ENCODE data around the gene ST6GAL1. TPM values are rescaled to one million over a fixed set of nuclear protein-coding genes. Genes with fewer than 3 reads are reported as not detected.

Gene ST6GAL1
- total RNA-seq, 1 experiment from 2014 or later: 25.6 TPM

DNA sequence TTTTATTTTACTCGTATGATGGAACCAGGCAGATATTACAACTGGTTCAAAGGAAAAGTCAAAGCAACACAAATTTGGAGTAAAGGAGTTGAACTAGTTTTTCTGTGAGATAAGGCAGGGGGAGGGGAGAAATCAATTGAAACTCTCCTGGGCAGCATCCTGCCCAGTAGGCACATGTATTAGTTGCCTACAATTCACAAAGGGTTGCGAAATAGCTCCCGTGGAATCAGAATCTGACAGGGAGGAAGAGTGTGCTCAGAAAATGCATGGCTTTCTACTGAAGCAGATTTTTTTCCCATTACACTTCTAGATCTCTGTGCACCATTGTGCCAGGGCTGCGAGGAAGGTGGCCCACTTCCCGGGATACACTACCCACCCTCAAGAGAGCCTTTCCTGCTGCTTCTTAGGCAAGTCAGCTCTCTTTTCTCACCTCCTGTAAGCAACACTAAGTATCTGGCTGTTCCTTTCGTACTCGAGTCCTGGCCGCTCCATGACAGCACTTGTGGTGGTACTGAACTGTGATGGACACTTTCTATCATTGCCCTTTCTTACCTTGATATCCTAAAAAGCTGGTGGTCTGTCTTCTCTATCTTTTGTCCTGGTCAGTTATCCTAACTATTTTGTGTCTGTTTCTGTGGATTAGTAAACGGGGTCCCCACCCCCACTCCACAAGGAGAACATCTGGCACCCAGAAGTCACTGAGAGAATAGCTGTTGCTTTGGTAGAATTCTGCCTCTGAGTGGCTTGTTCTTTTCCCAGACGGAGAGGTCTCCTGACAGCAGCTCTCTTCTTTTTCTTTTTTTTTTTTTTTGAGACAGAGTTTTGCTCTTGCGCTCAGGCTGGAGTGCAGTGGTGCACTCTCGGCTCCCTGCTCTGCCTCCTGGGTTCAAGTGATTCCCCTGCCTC is 134.1 kb downstream of the ST6GAL1 start:
- H3K27me3 ChIP-seq (ENCODE audit: insufficient read depth, low read depth): no peaks in the 10 kb centered on the region
- peak overlapping the region; percentile 42; the same call in 1 of the 2 replicates for H3K4me3 ChIP-seq
- 0 out of 2 replicates have a peak, but pooled peaks cover 4% of the 10 kb centered on the region for H3K79me2 ChIP-seq (ENCODE audit: low read depth)
- H3K27ac ChIP-seq: peak overlapping the region; percentile 95
- no peak for TF ChIP-seq EZH2 (IDR thresholded peaks at IDR 0.05; ENCODE audit: low read depth)
- TF ChIP-seq, protein P1, sequence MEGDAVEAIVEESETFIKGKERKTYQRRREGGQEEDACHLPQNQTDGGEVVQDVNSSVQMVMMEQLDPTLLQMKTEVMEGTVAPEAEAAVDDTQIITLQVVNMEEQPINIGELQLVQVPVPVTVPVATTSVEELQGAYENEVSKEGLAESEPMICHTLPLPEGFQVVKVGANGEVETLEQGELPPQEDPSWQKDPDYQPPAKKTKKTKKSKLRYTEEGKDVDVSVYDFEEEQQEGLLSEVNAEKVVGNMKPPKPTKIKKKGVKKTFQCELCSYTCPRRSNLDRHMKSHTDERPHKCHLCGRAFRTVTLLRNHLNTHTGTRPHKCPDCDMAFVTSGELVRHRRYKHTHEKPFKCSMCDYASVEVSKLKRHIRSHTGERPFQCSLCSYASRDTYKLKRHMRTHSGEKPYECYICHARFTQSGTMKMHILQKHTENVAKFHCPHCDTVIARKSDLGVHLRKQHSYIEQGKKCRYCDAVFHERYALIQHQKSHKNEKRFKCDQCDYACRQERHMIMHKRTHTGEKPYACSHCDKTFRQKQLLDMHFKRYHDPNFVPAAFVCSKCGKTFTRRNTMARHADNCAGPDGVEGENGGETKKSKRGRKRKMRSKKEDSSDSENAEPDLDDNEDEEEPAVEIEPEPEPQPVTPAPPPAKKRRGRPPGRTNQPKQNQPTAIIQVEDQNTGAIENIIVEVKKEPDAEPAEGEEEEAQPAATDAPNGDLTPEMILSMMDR (conservative IDR thresholded peaks at IDR 0.05): no peak; the same call in 1 of the 2 replicates
- ChIA-PET POLR2A (ENCODE audit: unreplicated experiment) (interaction anchor here (0.6 kb wide), 1 partner anchor 14 kb away, joined by 12 read pairs; no protein-coding TSS in a partner anchor), CTCF (interaction anchor here (0.6 to 1.1 kb wide), 4 partner anchors 71 to 215 kb away, joined by 3 to 5 read pairs (median 4); no protein-coding TSS in a partner anchor)
- no peaks in the 10 kb centered on the region; the same call in 1 of the 2 replicates for H3K9me2 ChIP-seq (ENCODE audit: insufficient read depth)
- 0 out of 2 replicates have a peak, but pooled peaks cover under 1% of the 10 kb centered on the region for H3K9me3 ChIP-seq (ENCODE audit: insufficient read depth, low read depth)
- peaks cover 55% of the 10 kb centered on the region for H3K4me1 ChIP-seq (replicated peaks; ENCODE audit: insufficient read depth)
- peak overlapping the region; percentile 20; the same call in 1 of the 2 replicates for H2AFZ ChIP-seq
- peak; percentile 64 to 93 for DNase-seq
- no peaks in the 10 kb centered on the region for H3K36me3 ChIP-seq (ENCODE audit: low read depth)
- H4K20me1 ChIP-seq (ENCODE audit: insufficient read depth): no peaks in the 10 kb centered on the region
- H3K4me2 ChIP-seq: peak overlapping the region; percentile 74
- peaks cover 47% of the 10 kb centered on the region for H3F3A ChIP-seq (ENCODE audit: insufficient read depth, low read depth)
- intact Hi-C loops (cut with micrococcal nuclease; ENCODE audit: unreplicated experiment): loop anchor here (2.0 to 5.0 kb wide), 4 partner anchors 48 to 237 kb away; no protein-coding TSS in a partner anchor
- TSS peak; percentile 29 for BruUV-seq (replicated peaks)

DNA sequence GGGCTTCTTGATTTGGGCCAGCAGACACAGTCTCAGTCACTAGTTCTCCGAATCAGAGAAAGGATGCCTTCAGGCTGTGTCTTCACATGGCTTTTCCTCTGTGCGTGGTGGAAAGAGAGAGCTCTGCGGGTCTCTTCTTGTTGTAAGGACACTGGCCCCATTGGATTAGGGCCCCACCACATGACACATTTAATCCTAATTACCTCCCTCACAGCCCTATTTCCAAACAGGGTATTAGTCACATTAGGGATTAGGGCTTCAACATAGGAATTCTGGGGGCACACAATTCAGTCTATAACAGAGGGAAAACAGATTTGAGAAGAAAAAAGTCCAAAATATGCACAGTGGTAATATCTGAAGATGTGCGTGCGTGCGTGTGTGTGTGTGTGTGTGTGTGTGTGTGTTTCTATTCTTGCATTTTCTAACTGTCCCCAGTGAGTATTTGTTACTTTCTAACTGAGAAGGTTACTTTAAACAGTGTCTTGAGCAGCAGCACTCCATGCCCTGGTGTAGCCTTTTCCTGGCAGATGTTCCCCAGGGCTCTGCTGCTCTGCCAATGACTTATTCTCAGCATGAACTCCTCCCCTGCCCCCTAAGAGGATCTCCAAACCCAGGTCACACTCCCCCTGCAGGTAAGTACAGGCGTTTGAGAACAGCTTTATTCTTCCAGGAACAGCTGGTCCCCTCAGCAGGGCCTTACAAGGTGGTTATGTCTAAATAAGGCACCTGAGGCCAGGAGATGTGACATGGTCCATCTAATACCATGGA is 136.1 kb downstream of the ST6GAL1 start:
- ChIA-PET CTCF (interaction anchor here (0.6 to 0.8 kb wide), 3 partner anchors 44 to 1886 kb away, joined by 4 to 17 read pairs (median 11); no protein-coding TSS in a partner anchor), POLR2A (ENCODE audit: unreplicated experiment) (interaction anchor here (0.6 kb wide), 1 partner anchor 1153 kb away, joined by 10 read pairs; no protein-coding TSS in a partner anchor)
- no peaks in the 10 kb centered on the region for H3K36me3 ChIP-seq (ENCODE audit: low read depth)
- H2AFZ ChIP-seq: no peak overlapping the region
- BruUV-seq (replicated peaks): no TSS peak
- no peaks in the 10 kb centered on the region for H4K20me1 ChIP-seq (ENCODE audit: insufficient read depth)
- intact Hi-C loops (cut with micrococcal nuclease; ENCODE audit: unreplicated experiment): no loop called here
- H3K9me2 ChIP-seq (ENCODE audit: insufficient read depth): no peaks in the 10 kb centered on the region; the same call in 1 of the 2 replicates
- peak; percentile 23 to 60 for DNase-seq
- no peaks in the 10 kb centered on the region for H3K27me3 ChIP-seq (ENCODE audit: insufficient read depth, low read depth)
- no peak overlapping the region for H3K4me2 ChIP-seq
- H3K27ac ChIP-seq: no peak overlapping the region
- H3K79me2 ChIP-seq (ENCODE audit: low read depth): no peaks in the 10 kb centered on the region
- no peak overlapping the region for H3K4me3 ChIP-seq
- H3F3A ChIP-seq (ENCODE audit: insufficient read depth, low read depth): peaks cover 47% of the 10 kb centered on the region
- H3K4me1 ChIP-seq (replicated peaks; ENCODE audit: insufficient read depth): peaks cover 49% of the 10 kb centered on the region
- peaks cover 6% of the 10 kb centered on the region; the same call in 1 of the 2 replicates for H3K9me3 ChIP-seq (ENCODE audit: insufficient read depth, low read depth)
- TF ChIP-seq EZH2 (IDR thresholded peaks at IDR 0.05; ENCODE audit: low read depth): no peak
- TF ChIP-seq, protein P1 (conservative IDR thresholded peaks at IDR 0.05): peak; percentile 42; the same call in 1 of the 2 replicates

DNA sequence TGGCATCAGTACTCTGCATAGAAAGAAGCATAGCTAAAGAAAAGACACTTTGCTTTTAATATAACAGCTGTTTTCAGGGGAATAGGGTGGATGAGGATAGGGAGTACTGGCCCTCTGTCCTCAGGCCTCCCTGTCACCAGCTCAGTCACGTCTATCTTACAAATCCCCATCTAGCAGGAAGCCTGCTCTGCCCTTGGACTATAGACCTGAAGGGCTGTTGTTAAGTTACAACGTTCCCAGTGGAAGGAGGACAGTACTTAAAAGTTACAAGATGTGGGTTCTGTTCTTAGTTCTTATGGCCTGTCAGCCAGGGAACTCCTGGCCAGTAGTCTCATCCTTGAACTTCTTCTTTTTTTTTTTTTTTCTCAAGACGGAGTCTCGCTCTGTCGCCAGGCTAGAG is 138.5 kb downstream of the ST6GAL1 start:
- H3K27me3 ChIP-seq (ENCODE audit: insufficient read depth, low read depth): no peaks in the 10 kb centered on the region
- POLR2A ChIA-PET (ENCODE audit: unreplicated experiment): no interaction called here
- H3F3A ChIP-seq (ENCODE audit: insufficient read depth, low read depth): peaks cover 23% of the 10 kb centered on the region
- CTCF ChIA-PET: no interaction called here
- H2AFZ ChIP-seq: no peak overlapping the region
- H3K4me2 ChIP-seq: no peak overlapping the region
- no peaks in the 10 kb centered on the region for H4K20me1 ChIP-seq (ENCODE audit: insufficient read depth)
- intact Hi-C loops (cut with micrococcal nuclease; ENCODE audit: unreplicated experiment): no loop called here
- no peak for DNase-seq
- no TSS peak for BruUV-seq (replicated peaks)
- H3K36me3 ChIP-seq (ENCODE audit: low read depth): no peaks in the 10 kb centered on the region
- H3K9me2 ChIP-seq (ENCODE audit: insufficient read depth): no peaks in the 10 kb centered on the region
- H3K9me3 ChIP-seq (ENCODE audit: insufficient read depth, low read depth): peaks cover 6% of the 10 kb centered on the region; the same call in 1 of the 2 replicates
- no peak overlapping the region for H3K4me3 ChIP-seq
- H3K4me1 ChIP-seq (replicated peaks; ENCODE audit: insufficient read depth): peaks cover 25% of the 10 kb centered on the region
- no peaks in the 10 kb centered on the region for H3K79me2 ChIP-seq (ENCODE audit: low read depth)
- no peak overlapping the region for H3K27ac ChIP-seq
- TF ChIP-seq, protein P1 (conservative IDR thresholded peaks at IDR 0.05): no peak
- TF ChIP-seq EZH2 (IDR thresholded peaks at IDR 0.05; ENCODE audit: low read depth): no peak

Data from PC-9 (cell line).